Measurements from ENCODE around the gene ERBB2. TPM values are rescaled to one million over a fixed set of nuclear protein-coding genes. Genes with fewer than 3 reads are reported as not detected.

The ERBB2 gene
- total and polyA plus RNA-seq, 2 of the 13 experiments (the other 11 are each of a cell fraction or from before 2014, with no cell fraction given): 57.7 to 64.1 TPM

GRCh38 chr17:39750131-39751015 is 50.5 kb downstream of the ERBB2 start (continued):
- peak; percentile 58; the same call in 1 of the 2 replicates for TF ChIP-seq STAT6 (CRISPR knock-in tag; IDR thresholded peaks at IDR 0.05; ENCODE audit: borderline replicate concordance)
- peak; percentile 94 for TF ChIP-seq HNF4A (CRISPR knock-in tag; IDR thresholded peaks at IDR 0.05)
- TF ChIP-seq ZNF10 (CRISPR knock-in tag; IDR thresholded peaks at IDR 0.05; ENCODE audit: borderline replicate concordance, low read depth): no peak
- no peak for TF ChIP-seq FOXK2 (IDR thresholded peaks at IDR 0.05)
- TF ChIP-seq ZNF484 (CRISPR knock-in tag; IDR thresholded peaks at IDR 0.05; ENCODE audit: borderline replicate concordance, low read depth): no peak
- TF ChIP-seq ZNF101 (CRISPR knock-in tag; IDR thresholded peaks at IDR 0.05; ENCODE audit: borderline replicate concordance, low read depth): no peak
- TF ChIP-seq FOXO1 (CRISPR knock-in tag; IDR thresholded peaks at IDR 0.05): 0 out of 2 replicates have a peak, but pooled peaks have one; percentile 36
- TF ChIP-seq ZNF670 (CRISPR knock-in tag; IDR thresholded peaks at IDR 0.05; ENCODE audit: borderline replicate concordance): no peak
- no peak for TF ChIP-seq HES4 (CRISPR knock-in tag; IDR thresholded peaks at IDR 0.05; ENCODE audit: borderline replicate concordance)
- TF ChIP-seq ZNF3 (CRISPR knock-in tag; IDR thresholded peaks at IDR 0.05): no peak
- TF ChIP-seq ZNF207 (IDR thresholded peaks at IDR 0.05; ENCODE audit: borderline replicate concordance): no peak
- TF ChIP-seq HHEX (CRISPR knock-in tag; IDR thresholded peaks at IDR 0.05): no peak
- no peak for TF ChIP-seq ZFP1 (CRISPR knock-in tag; IDR thresholded peaks at IDR 0.05)
- TF ChIP-seq ZBTB10 (CRISPR knock-in tag; IDR thresholded peaks at IDR 0.05; ENCODE audit: borderline replicate concordance): peak; percentile 58; the same call in 1 of the 2 replicates
- no peak for TF ChIP-seq CHD4 (IDR thresholded peaks at IDR 0.05; ENCODE audit: borderline replicate concordance, low read length)
- no peak for TF ChIP-seq ADNP (CRISPR knock-in tag; IDR thresholded peaks at IDR 0.05)
- TF ChIP-seq ETV5 (CRISPR knock-in tag; IDR thresholded peaks at IDR 0.05; ENCODE audit: borderline replicate concordance): no peak; the same call in 1 of the 2 replicates
- no peak for TF ChIP-seq ZNF232 (CRISPR knock-in tag; IDR thresholded peaks at IDR 0.05; ENCODE audit: borderline replicate concordance)
- TF ChIP-seq HNRNPLL (IDR thresholded peaks at IDR 0.05; ENCODE audit: low read depth, low read length, poor library complexity, severe bottlenecking): no peak
- no peak for TF ChIP-seq SUZ12 (IDR thresholded peaks at IDR 0.05; ENCODE audit: low read depth, low read length)
- no peak for TF ChIP-seq ZNF367 (CRISPR knock-in tag; IDR thresholded peaks at IDR 0.05; ENCODE audit: borderline replicate concordance)
- no peak for TF ChIP-seq TERF1 (CRISPR knock-in tag; IDR thresholded peaks at IDR 0.05)
- TF ChIP-seq SATB2 (CRISPR knock-in tag; IDR thresholded peaks at IDR 0.05): no peak
- no peak for TF ChIP-seq ZNF615 (CRISPR knock-in tag; IDR thresholded peaks at IDR 0.05; ENCODE audit: borderline replicate concordance)
- no peak for TF ChIP-seq ZNF30 (CRISPR knock-in tag; IDR thresholded peaks at IDR 0.05)
